ENCODE measurements around the gene FDPS. TPM values are rescaled to one million over a fixed set of nuclear protein-coding genes. Genes with fewer than 3 reads are reported as not detected.

The FDPS gene
- total RNA-seq, 2 experiments from 2014 or later = 238 to 242 TPM

Small RNA genes lying within 50 kb of the gene (microRNA-seq; reads per million reads assigned to microRNA genes)
- not detected for gene MIR555

Other genes starting within 250 kb of the FDPS start
- 1 to 10 TPM; 7.9 to 8.1 TPM for gene EFNA4, start 245.1 kb upstream of the FDPS start, total RNA-seq
- gene EFNA3, start 230.0 kb upstream of the FDPS start, total RNA-seq = 1 to 10 TPM; 3.6 to 4.2 TPM
- gene EFNA1, start 181.0 kb upstream of the FDPS start, total RNA-seq = under 1 TPM; 0.25 to 0.48 TPM
- 10 to 100 TPM; 40.7 to 45.0 TPM for gene SLC50A1, start 173.0 kb upstream of the FDPS start, total RNA-seq
- 10 to 100 TPM; 60.0 to 71.1 TPM for gene DPM3, start 168.3 kb upstream of the FDPS start, total RNA-seq
- gene KRTCAP2, start 135.6 kb upstream of the FDPS start, total RNA-seq = 100 to 1,000 TPM; 146 to 170 TPM
- gene TRIM46, start 135.0 kb upstream of the FDPS start, total RNA-seq = 10 to 100 TPM; 12.4 to 13.4 TPM
- 10 to 100 TPM; 25.1 to 26.3 TPM for gene THBS3, start 101.0 kb upstream of the FDPS start, total RNA-seq
- 10 to 100 TPM; 31.5 to 31.7 TPM for gene MTX1, start 100.2 kb upstream of the FDPS start, total RNA-seq
- gene ENTREP3, start 53.4 kb upstream of the FDPS start, total RNA-seq = 10 to 100 TPM; 26.0 to 29.4 TPM
- gene SCAMP3, start 46.5 kb upstream of the FDPS start, total RNA-seq = 10 to 100 TPM; 81.7 to 84.2 TPM
- gene CLK2, start 35.4 kb upstream of the FDPS start, total RNA-seq = 100 to 1,000 TPM; 110 to 112 TPM
- 1 to 10 TPM; 5.0 to 6.7 TPM for gene HCN3, start 31.4 kb upstream of the FDPS start, total RNA-seq
- not detected for gene PKLR, start 7.4 kb upstream of the FDPS start, total RNA-seq
- gene RUSC1, start 12.0 kb downstream of the FDPS start, total RNA-seq = 10 to 100 TPM; 23.2 to 28.5 TPM